Liver (tissue), 3 donors: ENCODE data around the gene SARDH.

Experiments
- CTCF ChIP-seq: fragments of 150-350 bp; IDR thresholded peaks from 2 replicates; pipeline ENCODE4 v1.5.1; 2017; ENCODE audit warnings: improper control_type of control experiment, low read depth, low read length; ENCODE audit not compliant: missing input control
- EGR1 ChIP-seq, 2 donors: IDR thresholded peaks; 2 replicates each; pipeline ENCODE4 v1.6.1; 2016 to 2018; ENCODE audit warnings: antibody characterized with exemption in 2 of 2, low read depth in 2 of 2
- JUND ChIP-seq, 2 donors: IDR thresholded peaks; 2 replicates each; pipeline ENCODE4 v1.6.1; 2016; ENCODE audit warnings: antibody characterized with exemption in 2 of 2
- MAX ChIP-seq: IDR thresholded peaks from 2 replicates; pipeline ENCODE4 v1.6.1; 2016; ENCODE audit warnings: antibody characterized with exemption
- NR2F2 ChIP-seq: IDR thresholded peaks from 2 replicates; pipeline ENCODE4 v1.6.1; 2016; ENCODE audit warnings: antibody characterized with exemption
- RXRA ChIP-seq, 2 donors: IDR thresholded peaks; 2 replicates each; pipeline ENCODE4 v1.6.1; 2017 to 2018; ENCODE audit warnings: antibody characterized with exemption in 2 of 2, mild to moderate bottlenecking in 1 of 2
- TAF1 ChIP-seq: conservative IDR thresholded peaks from 2 replicates; pipeline ENCODE4 v1.6.1; 2016; ENCODE audit warnings: antibody characterized with exemption, mild to moderate bottlenecking
- YY1 ChIP-seq: IDR thresholded peaks from 2 replicates; pipeline ENCODE4 v1.6.1; 2016; ENCODE audit warnings: antibody characterized with exemption, mild to moderate bottlenecking
- TF ChIP-seq, protein P1 (sequence below): IDR thresholded peaks from 2 replicates; pipeline ENCODE4 v1.6.1; 2016; ENCODE audit warnings: antibody characterized with exemption, mild to moderate bottlenecking
- donor health status: healthy.
- donor health status: healthy.

DNA sequence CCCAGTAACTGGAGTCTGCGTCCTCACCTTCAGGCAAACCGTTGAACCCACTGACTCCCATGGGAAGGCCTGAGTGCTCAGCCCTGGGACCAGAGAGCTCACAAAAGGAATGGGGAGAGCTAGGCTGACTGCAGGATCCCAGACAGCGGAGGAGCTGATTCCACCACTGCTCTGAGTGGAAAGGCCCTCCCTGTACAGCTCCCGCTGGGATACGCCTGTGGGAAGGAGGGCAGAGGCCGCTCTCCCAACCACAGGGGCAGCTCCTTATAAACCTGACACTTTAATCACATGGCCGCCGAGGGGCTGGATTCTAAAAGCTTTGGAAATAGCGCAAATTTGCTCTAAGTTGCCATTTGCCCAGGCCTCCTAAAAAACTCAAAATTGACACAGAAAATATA is 64.9 kb downstream of the SARDH start:
- TF ChIP-seq CTCF, result no peak
- no peak for TF ChIP-seq EGR1 (IDR thresholded peaks at IDR 0.05; ENCODE audit: low read depth in 2 of 2)
- TF ChIP-seq JUND (IDR thresholded peaks at IDR 0.05), result no peak
- TF ChIP-seq RXRA (IDR thresholded peaks at IDR 0.05), result no peak
- TF ChIP-seq, protein P1, sequence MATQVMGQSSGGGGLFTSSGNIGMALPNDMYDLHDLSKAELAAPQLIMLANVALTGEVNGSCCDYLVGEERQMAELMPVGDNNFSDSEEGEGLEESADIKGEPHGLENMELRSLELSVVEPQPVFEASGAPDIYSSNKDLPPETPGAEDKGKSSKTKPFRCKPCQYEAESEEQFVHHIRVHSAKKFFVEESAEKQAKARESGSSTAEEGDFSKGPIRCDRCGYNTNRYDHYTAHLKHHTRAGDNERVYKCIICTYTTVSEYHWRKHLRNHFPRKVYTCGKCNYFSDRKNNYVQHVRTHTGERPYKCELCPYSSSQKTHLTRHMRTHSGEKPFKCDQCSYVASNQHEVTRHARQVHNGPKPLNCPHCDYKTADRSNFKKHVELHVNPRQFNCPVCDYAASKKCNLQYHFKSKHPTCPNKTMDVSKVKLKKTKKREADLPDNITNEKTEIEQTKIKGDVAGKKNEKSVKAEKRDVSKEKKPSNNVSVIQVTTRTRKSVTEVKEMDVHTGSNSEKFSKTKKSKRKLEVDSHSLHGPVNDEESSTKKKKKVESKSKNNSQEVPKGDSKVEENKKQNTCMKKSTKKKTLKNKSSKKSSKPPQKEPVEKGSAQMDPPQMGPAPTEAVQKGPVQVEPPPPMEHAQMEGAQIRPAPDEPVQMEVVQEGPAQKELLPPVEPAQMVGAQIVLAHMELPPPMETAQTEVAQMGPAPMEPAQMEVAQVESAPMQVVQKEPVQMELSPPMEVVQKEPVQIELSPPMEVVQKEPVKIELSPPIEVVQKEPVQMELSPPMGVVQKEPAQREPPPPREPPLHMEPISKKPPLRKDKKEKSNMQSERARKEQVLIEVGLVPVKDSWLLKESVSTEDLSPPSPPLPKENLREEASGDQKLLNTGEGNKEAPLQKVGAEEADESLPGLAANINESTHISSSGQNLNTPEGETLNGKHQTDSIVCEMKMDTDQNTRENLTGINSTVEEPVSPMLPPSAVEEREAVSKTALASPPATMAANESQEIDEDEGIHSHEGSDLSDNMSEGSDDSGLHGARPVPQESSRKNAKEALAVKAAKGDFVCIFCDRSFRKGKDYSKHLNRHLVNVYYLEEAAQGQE, result no peak
- TF ChIP-seq YY1, result no peak
- TF ChIP-seq NR2F2, result no peak
- TF ChIP-seq MAX, result no peak
- no peak for TF ChIP-seq TAF1
